IPS-18c (cell line): ENCODE data around the gene DNAI2.
"Not testable (repeated sequence)": the region's sequence is repeated elsewhere in the genome, so short reads cannot be mapped to it uniquely, and the experiment has no call there.

ENCODE experiments used
- H3K4me3 ChIP-seq: 2 replicates; pipeline ENCODE4 v1.7.0; 2013; ENCODE audit warnings: low read depth, mild to moderate bottlenecking, low read length, moderate library complexity; ENCODE audit not compliant: insufficient read depth
- H3K9me3 ChIP-seq: one replicate; pipeline ENCODE4 v1.6.1; 2013; ENCODE audit warnings: mild to moderate bottlenecking, low read length, moderate library complexity; ENCODE audit not compliant: control insufficient read depth, insufficient read depth

The DNAI2 gene

GRCh38 chr17:74267579-74267978, 6.5 kb upstream of the DNAI2 start:
- Histone ChIP-seq H3K4me3 (no peak overlapping the region), H3K9me3 (peaks cover 2% of the 10 kb centered on the region)

GRCh38 chr17:74267987-74268499, 6.0 kb upstream of the DNAI2 start:
- H3K9me3 ChIP-seq: peaks cover 2% of the 10 kb centered on the region
- no peak overlapping the region for H3K4me3 ChIP-seq

GRCh38 chr17:74268558-74268957, 5.5 kb upstream of the DNAI2 start:
- Histone ChIP-seq H3K9me3 (peaks cover 2% of the 10 kb centered on the region), H3K4me3 (no peak overlapping the region)

GRCh38 chr17:74270333-74270732, 3.7 kb upstream of the DNAI2 start:
- no peak overlapping the region for H3K4me3 ChIP-seq
- H3K9me3 ChIP-seq: peaks cover 2% of the 10 kb centered on the region

- peaks cover 2% of the 10 kb centered on the region for H3K9me3 ChIP-seq
- no peak overlapping the region for H3K4me3 ChIP-seq
Observed at GRCh38 chr17:74271281-74271680, 2.8 kb upstream of the DNAI2 start.

GRCh38 chr17:74271901-74272561, 2.0 kb upstream of the DNAI2 start:
- Histone ChIP-seq H3K9me3 (peaks cover 2% of the 10 kb centered on the region), H3K4me3 (no peak overlapping the region; the same call in 1 of the 2 replicates)

- H3K4me3 ChIP-seq: no peak overlapping the region
- peaks cover 2% of the 10 kb centered on the region for H3K9me3 ChIP-seq
Observed at GRCh38 chr17:74272731-74273201, 1.3 kb upstream of the DNAI2 start.

GRCh38 chr17:74274709-74275340, 791 bp downstream of the DNAI2 start:
- Histone ChIP-seq H3K9me3 (peaks cover 2% of the 10 kb centered on the region), H3K4me3 (no peak overlapping the region)

GRCh38 chr17:74276051-74276476, 2.0 kb downstream of the DNAI2 start:
- H3K9me3 ChIP-seq: peaks cover 2% of the 10 kb centered on the region
- no peak overlapping the region for H3K4me3 ChIP-seq

GRCh38 chr17:74276541-74277009, 2.5 kb downstream of the DNAI2 start:
- no peak overlapping the region for H3K4me3 ChIP-seq
- peaks cover 2% of the 10 kb centered on the region for H3K9me3 ChIP-seq

- Histone ChIP-seq H3K4me3 (no peak overlapping the region), H3K9me3 (no peaks in the 10 kb centered on the region)
Observed at GRCh38 chr17:74277935-74278334, 3.9 kb downstream of the DNAI2 start.

GRCh38 chr17:74279617-74280016, 5.6 kb downstream of the DNAI2 start:
- H3K4me3 ChIP-seq, H3K9me3 ChIP-seq: not testable (repeated sequence)

- no peaks in the 10 kb centered on the region for H3K9me3 ChIP-seq
Observed at GRCh38 chr17:74280093-74280513, 6.1 kb downstream of the DNAI2 start.

GRCh38 chr17:74281799-74282198, 7.8 kb downstream of the DNAI2 start:
- H3K9me3 ChIP-seq: no peaks in the 10 kb centered on the region
- H3K4me3 ChIP-seq: no peak overlapping the region

More at GRCh38 chr17:74280093-74280513, 6.1 kb downstream of the DNAI2 start:
- H3K4me3 ChIP-seq: no peak overlapping the region

- H3K4me3 ChIP-seq, H3K9me3 ChIP-seq: not testable (repeated sequence)
Observed at GRCh38 chr17:74282274-74282586, 8.2 kb downstream of the DNAI2 start.

- H3K9me3 ChIP-seq: no peaks in the 10 kb centered on the region
Observed at GRCh38 chr17:74282587-74283370, 8.7 kb downstream of the DNAI2 start.

GRCh38 chr17:74283371-74283673, 9.3 kb downstream of the DNAI2 start:
- no peaks in the 10 kb centered on the region for H3K9me3 ChIP-seq

More at GRCh38 chr17:74282587-74283370, 8.7 kb downstream of the DNAI2 start:
- H3K4me3 ChIP-seq: no peak overlapping the region

More at GRCh38 chr17:74283371-74283673, 9.3 kb downstream of the DNAI2 start:
- no peak overlapping the region for H3K4me3 ChIP-seq
